AG04450 (cell line): ENCODE results near the gene S100A14. TPM values are rescaled to one million over a fixed set of nuclear protein-coding genes. Genes with fewer than 3 reads are reported as not detected.
"Not testable (repeated sequence)": the region's sequence is repeated elsewhere in the genome, so short reads cannot be mapped to it uniquely, and the experiment has no call there.

ENCODE experiments used
- CTCF ChIA-PET: fragments of 300-600, 350-600 bp; formaldehyde crosslinking; extraction: SDS; loops from one replicate; lab custom pipeline; 2022; ENCODE audit warnings: antibody characterized with exemption, inconsistent platforms; lab: Charles Lee
- POLR2A ChIA-PET: fragments of 350-600 bp; formaldehyde crosslinking; extraction: SDS; loops from one replicate; lab custom pipeline; 2021; ENCODE audit warnings: antibody characterized with exemption, inconsistent platforms; lab: Yijun Ruan, JAX
- DNase-seq: peaks from one replicate; pipeline ENCODE4 v3.0.0-alpha.2; 2011; ENCODE audit warnings: low read depth, low spot score
- H3K27ac ChIP-seq: one replicate; pipeline ENCODE4 v1.5.1; 2012; ENCODE audit warnings: low read depth, low read length, control low read depth
- H3K27me3 ChIP-seq: one replicate; pipeline ENCODE4 v1.6.0; 2012; ENCODE audit warnings: low read length; ENCODE audit not compliant: control insufficient read depth, insufficient read depth
- H3K4me3 ChIP-seq: 2 replicates; pipeline ENCODE4 v1.5.1; 2011; ENCODE audit warnings: mild to moderate bottlenecking, low read depth, low read length, control low read depth
- H3K9me3 ChIP-seq: 2 replicates; pipeline ENCODE4 v1.5.1; 2012; ENCODE audit warnings: low read length; ENCODE audit not compliant: control insufficient read depth, insufficient read depth
- polyA plus RNA-seq: library from polyadenylated mRNA; depleted of rRNA; stranded (reverse); fragments of >200 nt; gene quantifications from 2 replicates; pipeline ENCODE4 v1.2.3, GENCODE V29; 2011
- TF ChIP-seq, protein P1 (sequence below): IDR thresholded peaks from 2 replicates; pipeline ENCODE4 v1.5.1; 2011; ENCODE audit warnings: low read depth, low read length, control low read depth, inconsistent platforms

S100A14 gene
- polyA plus RNA-seq, 1 experiment, result not detected

GRCh38 chr1:153643100-153643499 is 27.0 kb upstream of the S100A14 start:
- ChIA-PET POLR2A (interaction anchor here (1.0 to 2.6 kb wide), 3 partner anchors 9 to 348 kb away, joined by 3 to 13 read pairs (median 3); partner anchors contain the start of genes CHTOP, RPS27 and S100A16), CTCF (interaction anchor here (1.7 to 2.0 kb wide), 3 partner anchors 16 to 133 kb away, joined by 6 to 12 read pairs (median 10); partner anchors contain the start of gene S100A13)
- TF ChIP-seq, protein P1, sequence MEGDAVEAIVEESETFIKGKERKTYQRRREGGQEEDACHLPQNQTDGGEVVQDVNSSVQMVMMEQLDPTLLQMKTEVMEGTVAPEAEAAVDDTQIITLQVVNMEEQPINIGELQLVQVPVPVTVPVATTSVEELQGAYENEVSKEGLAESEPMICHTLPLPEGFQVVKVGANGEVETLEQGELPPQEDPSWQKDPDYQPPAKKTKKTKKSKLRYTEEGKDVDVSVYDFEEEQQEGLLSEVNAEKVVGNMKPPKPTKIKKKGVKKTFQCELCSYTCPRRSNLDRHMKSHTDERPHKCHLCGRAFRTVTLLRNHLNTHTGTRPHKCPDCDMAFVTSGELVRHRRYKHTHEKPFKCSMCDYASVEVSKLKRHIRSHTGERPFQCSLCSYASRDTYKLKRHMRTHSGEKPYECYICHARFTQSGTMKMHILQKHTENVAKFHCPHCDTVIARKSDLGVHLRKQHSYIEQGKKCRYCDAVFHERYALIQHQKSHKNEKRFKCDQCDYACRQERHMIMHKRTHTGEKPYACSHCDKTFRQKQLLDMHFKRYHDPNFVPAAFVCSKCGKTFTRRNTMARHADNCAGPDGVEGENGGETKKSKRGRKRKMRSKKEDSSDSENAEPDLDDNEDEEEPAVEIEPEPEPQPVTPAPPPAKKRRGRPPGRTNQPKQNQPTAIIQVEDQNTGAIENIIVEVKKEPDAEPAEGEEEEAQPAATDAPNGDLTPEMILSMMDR, result no peak
- Histone ChIP-seq H3K27me3 (no peaks in the 10 kb centered on the region), H3K9me3 (no peaks in the 10 kb centered on the region), H3K27ac (no peak overlapping the region), H3K4me3 (no peak overlapping the region)
- no peak for DNase-seq

- ChIA-PET CTCF (no interaction called here), POLR2A (interaction anchor here (2.6 kb wide), 1 partner anchor 8 kb away, joined by 13 read pairs; the partner anchor contains the start of gene CHTOP)
- H3K27ac ChIP-seq, result no peak overlapping the region
- H3K4me3 ChIP-seq, result no peak overlapping the region
- no peaks in the 10 kb centered on the region for H3K9me3 ChIP-seq
- DNase-seq, result no peak
- TF ChIP-seq, protein P1, result no peak
- no peaks in the 10 kb centered on the region for H3K27me3 ChIP-seq
Measured at GRCh38 chr1:153642161-153642560, 26.0 kb upstream of the S100A14 start.

- Histone ChIP-seq H3K27ac (no peak overlapping the region), H3K4me3 (no peak overlapping the region), H3K27me3 (no peaks in the 10 kb centered on the region), H3K9me3 (no peaks in the 10 kb centered on the region)
- ChIA-PET POLR2A (interaction anchor here (1.4 kb wide), 1 partner anchor 13 kb away, joined by 5 read pairs; the partner anchor contains the start of genes S100A1 and S100A13), CTCF (interaction anchor here (0.7 to 1.3 kb wide), 3 partner anchors 108 to 146 kb away, joined by 3 to 5 read pairs (median 4); no protein-coding TSS in a partner anchor)
- no peak for DNase-seq
- TF ChIP-seq, protein P1, result no peak
Measured at GRCh38 chr1:153640861-153641260, 24.7 kb upstream of the S100A14 start.

DNA sequence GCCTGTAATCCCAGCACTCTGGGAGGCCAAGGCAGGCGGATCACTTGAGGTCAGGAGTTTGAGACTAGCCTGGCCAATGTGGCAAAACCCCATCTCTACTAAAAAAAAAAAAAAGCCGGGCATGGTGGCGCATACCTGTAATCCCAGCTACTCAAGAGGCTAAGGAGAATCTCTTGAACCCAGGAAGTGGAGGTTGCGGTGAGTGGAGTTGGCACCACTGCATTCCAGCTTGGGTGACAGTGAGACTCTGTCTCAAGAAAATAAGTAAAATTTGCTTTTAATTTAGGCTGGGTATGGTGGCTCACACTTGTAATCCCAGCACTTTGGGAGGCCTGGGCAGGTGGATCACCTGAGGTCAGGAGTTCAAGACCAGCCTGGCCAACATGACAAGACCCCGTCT is 24.1 kb upstream of the S100A14 start:
- not testable (repeated sequence) for H3K27me3 ChIP-seq, H3K4me3 ChIP-seq, H3K9me3 ChIP-seq, H3K27ac ChIP-seq, DNase-seq
- ChIA-PET POLR2A (interaction anchor here (1.4 kb wide), 1 partner anchor 12 kb away, joined by 5 read pairs; the partner anchor contains the start of genes S100A1 and S100A13), CTCF (interaction anchor here (0.7 to 1.6 kb wide), 3 partner anchors 13 to 145 kb away, joined by 3 to 8 read pairs (median 5); partner anchors contain the start of gene S100A13)

DNA sequence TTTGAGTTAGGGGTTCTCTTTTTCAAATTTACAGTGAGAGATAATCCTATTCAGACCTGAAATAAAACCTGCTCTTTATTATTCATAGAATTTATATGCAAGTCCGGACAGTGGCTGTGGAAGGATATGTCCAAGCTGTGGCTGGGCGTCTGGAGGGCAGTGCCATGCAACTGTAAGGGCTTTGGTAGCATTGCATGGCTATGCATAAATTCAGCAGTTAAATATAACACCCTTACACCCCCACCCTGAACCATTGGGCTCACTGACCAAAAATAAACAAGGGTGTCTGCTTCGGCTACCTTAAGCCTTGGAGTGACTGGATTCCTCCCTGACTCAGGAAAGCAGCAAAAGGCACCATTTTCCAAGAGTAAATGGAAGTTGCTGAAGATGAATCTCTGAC is 23.2 kb upstream of the S100A14 start:
- TF ChIP-seq, protein P1, result no peak
- no peaks in the 10 kb centered on the region; the same call in 1 of the 2 replicates for H3K9me3 ChIP-seq
- POLR2A ChIA-PET, result interaction anchor here (1.4 to 1.7 kb wide), 2 partner anchors 11 to 12 kb away, joined by 4 to 5 read pairs; partner anchors contain the start of genes S100A1 and S100A13
- no peak for DNase-seq
- H3K4me3 ChIP-seq, result no peak overlapping the region
- CTCF ChIA-PET, result interaction anchor here (1.1 to 1.7 kb wide), 3 partner anchors 12 to 144 kb away, joined by 3 to 13 read pairs (median 8); partner anchors contain the start of gene S100A13
- no peaks in the 10 kb centered on the region for H3K27me3 ChIP-seq
- H3K27ac ChIP-seq, result no peak overlapping the region
